HEK293 (cell line): ENCODE data around the gene SCGB1C1.

ENCODE experiments used
- AEBP2 ChIP-seq: fragments of 450-650 bp; formaldehyde crosslinking; IDR thresholded peaks from 2 replicates; pipeline ENCODE4 v1.5.1; 2016; ENCODE audit warnings: missing biosample characterization, missing genetic modification characterization, borderline replicate concordance
- GLI2 ChIP-seq: fragments of 450-650 bp; formaldehyde crosslinking; IDR thresholded peaks from 2 replicates; pipeline ENCODE4; 2017; ENCODE audit warnings: missing biosample characterization, missing genetic modification characterization, low read depth, borderline replicate concordance
- HOXA7 ChIP-seq: sonication (generic); formaldehyde crosslinking; IDR thresholded peaks from 2 replicates; pipeline ENCODE4 v1.8.1; 2022; ENCODE audit warnings: missing genetic modification reagents, borderline replicate concordance
- KLF8 ChIP-seq: fragments of 450-650 bp; formaldehyde crosslinking; IDR thresholded peaks from 2 replicates; pipeline ENCODE4 v1.5.1; 2016; ENCODE audit warnings: missing biosample characterization, missing genetic modification characterization
- OVOL3 ChIP-seq: fragments of 450-650 bp; formaldehyde crosslinking; IDR thresholded peaks from 2 replicates; pipeline ENCODE4 v1.5.1; 2016; ENCODE audit warnings: missing biosample characterization, missing genetic modification characterization
- REPIN1 ChIP-seq: fragments of 450-650 bp; formaldehyde crosslinking; IDR thresholded peaks from 2 replicates; pipeline ENCODE4 v1.5.1; 2017; ENCODE audit warnings: missing biosample characterization, missing genetic modification characterization, low read depth
- SP7 ChIP-seq: fragments of 450-650 bp; formaldehyde crosslinking; IDR thresholded peaks from 2 replicates; pipeline ENCODE4 v1.5.1; 2016; ENCODE audit warnings: missing biosample characterization, missing genetic modification characterization
- ZBTB17 ChIP-seq: fragments of 450-650 bp; formaldehyde crosslinking; IDR thresholded peaks from 2 replicates; pipeline ENCODE4 v1.5.1; 2016; ENCODE audit warnings: missing biosample characterization, missing genetic modification characterization
- ZNF184 ChIP-seq: fragments of 450-650 bp; IDR thresholded peaks from 2 replicates; pipeline ENCODE4 v1.5.1; 2018; ENCODE audit warnings: missing biosample characterization, mild to moderate bottlenecking, missing genetic modification characterization
- ZNF19 ChIP-seq: fragments of 450-650 bp; formaldehyde crosslinking; IDR thresholded peaks from 2 replicates; pipeline ENCODE4; 2016; ENCODE audit warnings: missing biosample characterization, missing genetic modification characterization, low read depth
- ZNF214 ChIP-seq: fragments of 450-650 bp; formaldehyde crosslinking; IDR thresholded peaks from 2 replicates; pipeline ENCODE4 v1.5.1; 2017; ENCODE audit warnings: missing biosample characterization, mild to moderate bottlenecking, missing genetic modification characterization, borderline replicate concordance
- ZNF223 ChIP-seq: fragments of 450-650 bp; formaldehyde crosslinking; IDR thresholded peaks from 2 replicates; pipeline ENCODE4 v1.5.1; 2016; ENCODE audit warnings: missing biosample characterization, missing genetic modification characterization
- ZNF23 ChIP-seq: fragments of 450-650 bp; formaldehyde crosslinking; IDR thresholded peaks from 2 replicates; pipeline ENCODE4 v1.5.1; 2016; ENCODE audit warnings: missing biosample characterization, missing genetic modification characterization, borderline replicate concordance
- ZNF248 ChIP-seq: fragments of 450-650 bp; formaldehyde crosslinking; IDR thresholded peaks from 2 replicates; pipeline ENCODE4 v1.5.1; 2017; ENCODE audit warnings: missing biosample characterization, missing genetic modification characterization
- ZNF423 ChIP-seq: fragments of 450-650 bp; formaldehyde crosslinking; IDR thresholded peaks from 2 replicates; pipeline ENCODE4 v1.5.1; 2016; ENCODE audit warnings: missing biosample characterization, missing genetic modification characterization
- ZNF433 ChIP-seq: fragments of 450-650 bp; formaldehyde crosslinking; IDR thresholded peaks from 2 replicates; pipeline ENCODE4 v1.5.1; 2016; ENCODE audit warnings: missing biosample characterization, missing genetic modification characterization, low read depth
- ZNF610 ChIP-seq: fragments of 450-650 bp; formaldehyde crosslinking; IDR thresholded peaks from 2 replicates; pipeline ENCODE4 v1.5.1; 2016; ENCODE audit warnings: missing biosample characterization, missing genetic modification characterization, borderline replicate concordance
- ZNF654 ChIP-seq: fragments of 450-650 bp; formaldehyde crosslinking; IDR thresholded peaks from 2 replicates; pipeline ENCODE4 v1.5.1; 2016; ENCODE audit warnings: low read depth, missing biosample characterization, missing genetic modification characterization
- ZNF768 ChIP-seq: fragments of 450-650 bp; formaldehyde crosslinking; IDR thresholded peaks from 2 replicates; pipeline ENCODE4 v1.5.1; 2018; ENCODE audit warnings: missing biosample characterization, mild to moderate bottlenecking, missing genetic modification characterization
- ZNF843 ChIP-seq: fragments of 450-650 bp; formaldehyde crosslinking; IDR thresholded peaks from 2 replicates; pipeline ENCODE4 v1.5.1; 2016; ENCODE audit warnings: missing biosample characterization, missing genetic modification characterization
- ZSCAN23 ChIP-seq: fragments of 450-650 bp; formaldehyde crosslinking; IDR thresholded peaks from 2 replicates; pipeline ENCODE4 v1.5.1; 2016; ENCODE audit warnings: missing biosample characterization, missing genetic modification characterization
- TF ChIP-seq, protein P1 (sequence below): fragments of 450-650 bp; formaldehyde crosslinking; IDR thresholded peaks from 2 replicates; pipeline ENCODE4 v1.5.1; 2016; ENCODE audit warnings: missing biosample characterization, missing genetic modification characterization
- TF ChIP-seq, protein P2 (sequence below): fragments of 450-650 bp; formaldehyde crosslinking; IDR thresholded peaks from 2 replicates; pipeline ENCODE4 v1.5.1; 2016; ENCODE audit warnings: missing biosample characterization, missing genetic modification characterization
- TF ChIP-seq, protein P3 (sequence below): fragments of 450-650 bp; formaldehyde crosslinking; conservative IDR thresholded peaks from 2 replicates; pipeline ENCODE4 v1.5.1; 2016; ENCODE audit warnings: low read depth, missing biosample characterization, missing genetic modification characterization
- TF ChIP-seq, protein P4 (sequence below): fragments of 450-650 bp; formaldehyde crosslinking; IDR thresholded peaks from 2 replicates; pipeline ENCODE4 v1.5.1; 2016; ENCODE audit warnings: missing biosample characterization, missing genetic modification characterization
- TF ChIP-seq, protein P5 (sequence below): fragments of 450-650 bp; formaldehyde crosslinking; IDR thresholded peaks from 2 replicates; pipeline ENCODE4 v1.5.1; 2016; ENCODE audit warnings: missing biosample characterization, missing genetic modification characterization

SCGB1C1 gene

DNA sequence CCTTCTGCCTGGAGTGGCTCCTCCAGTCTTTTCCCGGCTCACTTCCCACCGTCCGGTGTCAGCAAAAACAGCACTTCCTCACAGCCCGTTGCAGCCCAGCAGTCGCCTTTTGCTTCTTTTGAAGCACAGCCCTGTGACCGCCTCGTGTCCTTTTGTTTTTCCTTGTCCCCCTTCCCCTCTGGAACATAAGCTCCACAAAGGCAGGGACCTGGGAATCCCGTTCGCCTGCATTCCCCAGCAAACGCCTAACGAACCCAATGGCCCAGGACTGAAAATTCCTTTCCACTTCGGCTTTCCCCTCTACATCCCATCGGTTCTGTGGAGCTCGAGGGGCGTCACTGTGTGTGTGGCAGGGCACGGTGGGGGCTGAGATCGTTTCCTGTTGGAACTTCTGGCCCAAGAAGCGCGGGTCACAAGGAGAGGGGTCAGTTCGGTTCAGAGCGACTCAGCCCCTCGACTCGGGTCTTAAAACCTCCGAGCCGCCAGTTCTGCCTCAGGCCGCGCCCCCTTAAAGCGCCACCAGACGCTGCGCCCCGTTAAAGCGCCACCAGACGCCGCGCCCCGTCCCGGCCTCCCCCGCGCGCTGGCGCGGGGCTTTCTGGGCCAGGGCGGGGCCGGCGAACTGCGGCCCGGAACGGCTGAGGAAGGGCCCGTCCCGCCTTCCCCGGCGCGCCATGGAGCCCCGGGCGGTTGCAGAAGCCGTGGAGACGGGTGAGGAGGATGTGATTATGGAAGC lies 15.5 kb downstream of the SCGB1C1 start (continued):
- TF ChIP-seq, protein P1, sequence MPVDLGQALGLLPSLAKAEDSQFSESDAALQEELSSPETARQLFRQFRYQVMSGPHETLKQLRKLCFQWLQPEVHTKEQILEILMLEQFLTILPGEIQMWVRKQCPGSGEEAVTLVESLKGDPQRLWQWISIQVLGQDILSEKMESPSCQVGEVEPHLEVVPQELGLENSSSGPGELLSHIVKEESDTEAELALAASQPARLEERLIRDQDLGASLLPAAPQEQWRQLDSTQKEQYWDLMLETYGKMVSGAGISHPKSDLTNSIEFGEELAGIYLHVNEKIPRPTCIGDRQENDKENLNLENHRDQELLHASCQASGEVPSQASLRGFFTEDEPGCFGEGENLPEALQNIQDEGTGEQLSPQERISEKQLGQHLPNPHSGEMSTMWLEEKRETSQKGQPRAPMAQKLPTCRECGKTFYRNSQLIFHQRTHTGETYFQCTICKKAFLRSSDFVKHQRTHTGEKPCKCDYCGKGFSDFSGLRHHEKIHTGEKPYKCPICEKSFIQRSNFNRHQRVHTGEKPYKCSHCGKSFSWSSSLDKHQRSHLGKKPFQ: no peak
- TF ChIP-seq ZNF654: no peak
- TF ChIP-seq REPIN1 (tag by site-specific recombination): no peak
- TF ChIP-seq ZNF214: no peak
- no peak for TF ChIP-seq ZNF610 (tag by site-specific recombination)
- no peak for TF ChIP-seq SP7 (tag by site-specific recombination)
- no peak for TF ChIP-seq ZNF223 (tag by site-specific recombination)
- TF ChIP-seq ZNF433 (tag by site-specific recombination): no peak
- TF ChIP-seq, protein P2, sequence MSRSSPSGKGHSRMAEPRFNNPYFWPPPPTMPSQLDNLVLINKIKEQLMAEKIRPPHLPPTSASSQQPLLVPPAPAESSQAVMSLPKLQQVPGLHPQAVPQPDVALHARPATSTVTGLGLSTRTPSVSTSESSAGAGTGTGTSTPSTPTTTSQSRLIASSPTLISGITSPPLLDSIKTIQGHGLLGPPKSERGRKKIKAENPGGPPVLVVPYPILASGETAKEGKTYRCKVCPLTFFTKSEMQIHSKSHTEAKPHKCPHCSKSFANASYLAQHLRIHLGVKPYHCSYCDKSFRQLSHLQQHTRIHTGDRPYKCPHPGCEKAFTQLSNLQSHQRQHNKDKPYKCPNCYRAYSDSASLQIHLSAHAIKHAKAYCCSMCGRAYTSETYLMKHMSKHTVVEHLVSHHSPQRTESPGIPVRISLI (tag by site-specific recombination): no peak
- TF ChIP-seq ZNF423 (tag by site-specific recombination): no peak
- TF ChIP-seq ZBTB17: no peak
- TF ChIP-seq GLI2 (tag by site-specific recombination): no peak
- peak; percentile 52; the same call in 1 of the 2 replicates for TF ChIP-seq KLF8 (tag by site-specific recombination)
- TF ChIP-seq HOXA7: no peak
- no peak for TF ChIP-seq OVOL3 (tag by site-specific recombination)
- no peak for TF ChIP-seq ZNF19 (tag by site-specific recombination)
- TF ChIP-seq ZNF23: no peak
- no peak for TF ChIP-seq ZNF843 (tag by site-specific recombination)
- no peak for TF ChIP-seq ZNF184 (tag by site-specific recombination)
- no peak for TF ChIP-seq AEBP2 (tag by site-specific recombination)
- TF ChIP-seq ZNF248 (tag by site-specific recombination): no peak
- TF ChIP-seq ZSCAN23: no peak
- TF ChIP-seq, protein P3, sequence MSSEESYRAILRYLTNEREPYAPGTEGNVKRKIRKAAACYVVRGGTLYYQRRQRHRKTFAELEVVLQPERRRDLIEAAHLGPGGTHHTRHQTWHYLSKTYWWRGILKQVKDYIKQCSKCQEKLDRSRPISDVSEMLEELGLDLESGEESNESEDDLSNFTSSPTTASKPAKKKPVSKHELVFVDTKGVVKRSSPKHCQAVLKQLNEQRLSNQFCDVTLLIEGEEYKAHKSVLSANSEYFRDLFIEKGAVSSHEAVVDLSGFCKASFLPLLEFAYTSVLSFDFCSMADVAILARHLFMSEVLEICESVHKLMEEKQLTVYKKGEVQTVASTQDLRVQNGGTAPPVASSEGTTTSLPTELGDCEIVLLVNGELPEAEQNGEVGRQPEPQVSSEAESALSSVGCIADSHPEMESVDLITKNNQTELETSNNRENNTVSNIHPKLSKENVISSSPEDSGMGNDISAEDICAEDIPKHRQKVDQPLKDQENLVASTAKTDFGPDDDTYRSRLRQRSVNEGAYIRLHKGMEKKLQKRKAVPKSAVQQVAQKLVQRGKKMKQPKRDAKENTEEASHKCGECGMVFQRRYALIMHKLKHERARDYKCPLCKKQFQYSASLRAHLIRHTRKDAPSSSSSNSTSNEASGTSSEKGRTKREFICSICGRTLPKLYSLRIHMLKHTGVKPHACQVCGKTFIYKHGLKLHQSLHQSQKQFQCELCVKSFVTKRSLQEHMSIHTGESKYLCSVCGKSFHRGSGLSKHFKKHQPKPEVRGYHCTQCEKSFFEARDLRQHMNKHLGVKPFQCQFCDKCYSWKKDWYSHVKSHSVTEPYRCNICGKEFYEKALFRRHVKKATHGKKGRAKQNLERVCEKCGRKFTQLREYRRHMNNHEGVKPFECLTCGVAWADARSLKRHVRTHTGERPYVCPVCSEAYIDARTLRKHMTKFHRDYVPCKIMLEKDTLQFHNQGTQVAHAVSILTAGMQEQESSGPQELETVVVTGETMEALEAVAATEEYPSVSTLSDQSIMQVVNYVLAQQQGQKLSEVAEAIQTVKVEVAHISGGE (tag by site-specific recombination): no peak
- TF ChIP-seq, protein P4, sequence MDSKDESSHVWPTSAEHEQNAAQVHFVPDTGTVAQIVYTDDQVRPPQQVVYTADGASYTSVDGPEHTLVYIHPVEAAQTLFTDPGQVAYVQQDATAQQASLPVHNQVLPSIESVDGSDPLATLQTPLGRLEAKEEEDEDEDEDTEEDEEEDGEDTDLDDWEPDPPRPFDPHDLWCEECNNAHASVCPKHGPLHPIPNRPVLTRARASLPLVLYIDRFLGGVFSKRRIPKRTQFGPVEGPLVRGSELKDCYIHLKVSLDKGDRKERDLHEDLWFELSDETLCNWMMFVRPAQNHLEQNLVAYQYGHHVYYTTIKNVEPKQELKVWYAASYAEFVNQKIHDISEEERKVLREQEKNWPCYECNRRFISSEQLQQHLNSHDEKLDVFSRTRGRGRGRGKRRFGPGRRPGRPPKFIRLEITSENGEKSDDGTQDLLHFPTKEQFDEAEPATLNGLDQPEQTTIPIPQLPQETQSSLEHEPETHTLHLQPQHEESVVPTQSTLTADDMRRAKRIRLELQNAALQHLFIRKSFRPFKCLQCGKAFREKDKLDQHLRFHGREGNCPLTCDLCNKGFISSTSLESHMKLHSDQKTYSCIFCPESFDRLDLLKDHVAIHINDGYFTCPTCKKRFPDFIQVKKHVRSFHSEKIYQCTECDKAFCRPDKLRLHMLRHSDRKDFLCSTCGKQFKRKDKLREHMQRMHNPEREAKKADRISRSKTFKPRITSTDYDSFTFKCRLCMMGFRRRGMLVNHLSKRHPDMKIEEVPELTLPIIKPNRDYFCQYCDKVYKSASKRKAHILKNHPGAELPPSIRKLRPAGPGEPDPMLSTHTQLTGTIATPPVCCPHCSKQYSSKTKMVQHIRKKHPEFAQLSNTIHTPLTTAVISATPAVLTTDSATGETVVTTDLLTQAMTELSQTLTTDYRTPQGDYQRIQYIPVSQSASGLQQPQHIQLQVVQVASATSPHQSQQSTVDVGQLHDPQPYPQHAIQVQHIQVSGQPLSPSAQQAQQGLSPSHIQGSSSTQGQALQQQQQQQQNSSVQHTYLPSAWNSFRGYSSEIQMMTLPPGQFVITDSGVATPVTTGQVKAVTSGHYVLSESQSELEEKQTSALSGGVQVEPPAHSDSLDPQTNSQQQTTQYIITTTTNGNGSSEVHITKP (tag by site-specific recombination): peak; percentile 31; the same call in 1 of the 2 replicates
- TF ChIP-seq ZNF768 (tag by site-specific recombination): no peak
- TF ChIP-seq, protein P5, sequence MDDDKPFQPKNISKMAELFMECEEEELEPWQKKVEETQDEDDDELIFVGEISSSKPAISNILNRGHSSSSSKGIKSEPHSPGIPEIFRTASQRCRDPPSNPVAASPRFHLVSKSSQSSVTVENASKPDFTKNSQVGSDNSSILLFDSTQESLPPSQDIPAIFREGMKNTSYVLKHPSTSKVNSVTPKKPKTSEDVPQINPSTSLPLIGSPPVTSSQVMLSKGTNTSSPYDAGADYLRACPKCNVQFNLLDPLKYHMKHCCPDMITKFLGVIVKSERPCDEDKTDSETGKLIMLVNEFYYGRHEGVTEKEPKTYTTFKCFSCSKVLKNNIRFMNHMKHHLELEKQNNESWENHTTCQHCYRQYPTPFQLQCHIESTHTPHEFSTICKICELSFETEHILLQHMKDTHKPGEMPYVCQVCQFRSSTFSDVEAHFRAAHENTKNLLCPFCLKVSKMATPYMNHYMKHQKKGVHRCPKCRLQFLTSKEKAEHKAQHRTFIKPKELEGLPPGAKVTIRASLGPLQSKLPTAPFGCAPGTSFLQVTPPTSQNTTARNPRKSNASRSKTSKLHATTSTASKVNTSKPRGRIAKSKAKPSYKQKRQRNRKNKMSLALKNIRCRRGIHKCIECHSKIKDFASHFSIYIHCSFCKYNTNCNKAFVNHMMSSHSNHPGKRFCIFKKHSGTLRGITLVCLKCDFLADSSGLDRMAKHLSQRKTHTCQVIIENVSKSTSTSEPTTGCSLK (tag by site-specific recombination): no peak
